HG03103 (cell line): ENCODE results near the gene GCDH.
"Not testable (repeated sequence)": the region's sequence is repeated elsewhere in the genome, so short reads cannot be mapped to it uniquely, and the experiment has no call there.

Source experiments
- ATAC-seq: cut with Tn5 transposase; IDR thresholded peaks from one replicate; pipeline ENCODE4 v1.9.1; 2021; ENCODE audit warnings: low read depth; ENCODE audit not compliant: unreplicated experiment

GCDH gene

GRCh38 chr19:12890787-12891552 lies at the start of gene GCDH:
GCDH (plus strand) TSS chr19:12891160; CDS start chr19:12891305, 145 bp downstream.
- ATAC-seq: peak; percentile 94

GRCh38 chr19:12842511-12842910 lies 48.4 kb upstream of the GCDH start:
- no peak for ATAC-seq

- no peak for ATAC-seq
These were observed 47.6 kb upstream of the GCDH start for GRCh38 chr19:12843328-12843727.

- no peak for ATAC-seq
These were observed 46.8 kb upstream of the GCDH start for GRCh38 chr19:12843999-12844732.

- not testable (repeated sequence) for ATAC-seq
These were observed 44.3 kb upstream of the GCDH start for GRCh38 chr19:12846613-12847012.

- ATAC-seq: no peak
These were observed 43.5 kb upstream of the GCDH start for GRCh38 chr19:12847159-12848139.

- no peak for ATAC-seq
These were observed 34.3 kb upstream of the GCDH start for GRCh38 chr19:12856653-12857052.

GRCh38 chr19:12858041-12858928 lies 32.7 kb upstream of the GCDH start:
- ATAC-seq: no peak

- ATAC-seq: no peak
These were observed 31.4 kb upstream of the GCDH start for GRCh38 chr19:12859546-12859945.

- no peak for ATAC-seq
These were observed 26.8 kb upstream of the GCDH start for GRCh38 chr19:12864143-12864542.

GRCh38 chr19:12864721-12865715 lies 25.9 kb upstream of the GCDH start:
- no peak for ATAC-seq

GRCh38 chr19:12865746-12866415 lies 25.1 kb upstream of the GCDH start:
- ATAC-seq: no peak

GRCh38 chr19:12866416-12867119 lies 24.4 kb upstream of the GCDH start:
- no peak for ATAC-seq

GRCh38 chr19:12867120-12868099 lies 23.6 kb upstream of the GCDH start:
- no peak for ATAC-seq

GRCh38 chr19:12868540-12869112 lies 22.3 kb upstream of the GCDH start:
- ATAC-seq: no peak

- ATAC-seq: no peak
These were observed 19.3 kb upstream of the GCDH start for GRCh38 chr19:12871681-12872080.
